CD4-positive, alpha-beta memory T cell (primary cell): ENCODE results near the gene MYO9A. TPM values are rescaled to one million over a fixed set of nuclear protein-coding genes. Genes with fewer than 3 reads are reported as not detected.

Experiments
- CTCF ChIA-PET: fragments of 350-600 bp; sonication (Branson Sonifier 250); formaldehyde crosslinking; loops from one replicate; lab custom pipeline; 2021; ENCODE audit warnings: inconsistent platforms; ENCODE audit not compliant: partially characterized antibody; lab: Charles Lee
- POLR2A ChIA-PET: fragments of 350-600 bp; sonication (Branson Sonifier 250); formaldehyde crosslinking; loops from one replicate; lab custom pipeline; 2021; ENCODE audit not compliant: partially characterized antibody; lab: Charles Lee
- DNase-seq, 5 donors: peaks; one replicate each; pipeline versions ENCODE4 v3.0.0 to v3.0.0-alpha.2; 2020 to 2022; ENCODE audit warnings: mixed read lengths in 1 of 5
- H3K27ac ChIP-seq: one replicate; pipeline ENCODE4 v1.7.0; 2013; ENCODE audit warnings: low read depth, low read length
- H3K27me3 ChIP-seq: 2 replicates; pipeline ENCODE4 v1.7.0; 2013; ENCODE audit warnings: mild to moderate bottlenecking, low read length, moderate library complexity; ENCODE audit not compliant: insufficient read depth
- H3K36me3 ChIP-seq: 2 replicates; pipeline ENCODE4 v1.7.0; 2013; ENCODE audit warnings: mild to moderate bottlenecking, low read length, moderate library complexity; ENCODE audit not compliant: insufficient read depth
- H3K4me1 ChIP-seq: 2 replicates; pipeline ENCODE4 v1.7.0; 2013; ENCODE audit warnings: mild to moderate bottlenecking, low read length, moderate library complexity; ENCODE audit not compliant: insufficient read depth
- H3K4me3 ChIP-seq, 2 donors: one replicate each; pipeline ENCODE4 v1.7.0; 2013; ENCODE audit warnings: low read length in 2 of 2, mild to moderate bottlenecking in 1 of 2
- H3K9me3 ChIP-seq, 2 donors: one replicate each; pipeline ENCODE4 v1.7.0; 2013; ENCODE audit warnings: low read length in 2 of 2, control low read depth in 1 of 2; ENCODE audit not compliant: control insufficient read depth in 1 of 2
- H3K27ac Mint-ChIP-seq, 7 donors: one replicate each; pipeline ENCODE4 v1.8.0; 2020 to 2021; ENCODE audit warnings: mixed read lengths in 7 of 7, mild to moderate bottlenecking in 6 of 7, inconsistent platforms in 3 of 7, moderate library complexity in 3 of 7
- H3K27me3 Mint-ChIP-seq, 2 donors: one replicate each; pipeline ENCODE4 v1.8.0; 2020 to 2021; ENCODE audit warnings: mixed read lengths in 2 of 2
- H3K36me3 Mint-ChIP-seq, 2 donors: one replicate each; pipeline ENCODE4 v1.8.0; 2020 to 2021; ENCODE audit warnings: mixed read lengths in 2 of 2, inconsistent platforms in 1 of 2, mild to moderate bottlenecking in 1 of 2
- H3K4me1 Mint-ChIP-seq, 4 donors: one replicate each; pipeline ENCODE4 v1.8.0; 2020 to 2021; ENCODE audit warnings: mixed read lengths in 4 of 4, mild to moderate bottlenecking in 1 of 4
- H3K4me3 Mint-ChIP-seq, 8 donors: one replicate each; pipeline ENCODE4 v1.8.0; 2020 to 2021; ENCODE audit warnings: mixed read lengths in 8 of 8, mild to moderate bottlenecking in 7 of 8, moderate library complexity in 6 of 8, inconsistent platforms in 3 of 8
- H3K9me3 Mint-ChIP-seq, 8 donors: one replicate each; pipeline ENCODE4 v1.8.0; 2020 to 2021; ENCODE audit warnings: mixed read lengths in 8 of 8, mild to moderate bottlenecking in 5 of 8, inconsistent platforms in 3 of 8, moderate library complexity in 1 of 8
- intact Hi-C: fragments of 100-400 bp; cut with micrococcal nuclease; formaldehyde crosslinking; loops from one replicate; pipeline ENCODE4 v1.15.1; 2023
- polyA plus RNA-seq, 2 donors: library from polyadenylated mRNA; unstranded; fragments of 300-500 nt; fragmentation: Illumina TruSeq; gene quantifications; one replicate each; pipeline ENCODE4 v1.2.3, GENCODE V29; 2021
- total RNA-seq, 2 experiments: library from RNA; stranded (reverse); gene quantifications; one replicate each; pipeline ENCODE4 v1.2.3, GENCODE V29; 2021

MYO9A gene
- total and polyA plus RNA-seq, 4 experiments from 2014 or later = 7.8 to 44.0 (median 28.0) TPM

GRCh38 chr15:71920573-71920972 is 197.4 kb downstream of the MYO9A start:
- Mint-ChIP-seq H3K27me3 (no peaks in the 10 kb centered on the region), H3K9me3 (no peaks in the 10 kb centered on the region), H3K4me3 (no peak overlapping the region), H3K4me1 (no peaks in the 10 kb centered on the region), H3K27ac (no peak overlapping the region), H3K36me3 (peaks cover 9 to 14% of the 10 kb centered on the region in 2 donors)
- Histone ChIP-seq H3K4me3 (no peak overlapping the region), H3K27me3 (no peaks in the 10 kb centered on the region), H3K27ac (no peak overlapping the region), H3K9me3 (no peaks in the 10 kb centered on the region), H3K4me1 (no peaks in the 10 kb centered on the region), H3K36me3 (no peaks in the 10 kb centered on the region)
- no peak for DNase-seq
- intact Hi-C loops = no loop called here
- CTCF ChIA-PET = no interaction called here
- POLR2A ChIA-PET = no interaction called here

GRCh38 chr15:71916834-71917233 is 201.1 kb downstream of the MYO9A start:
- Histone ChIP-seq H3K4me1 (no peaks in the 10 kb centered on the region), H3K4me3 (no peak overlapping the region), H3K36me3 (no peaks in the 10 kb centered on the region), H3K27ac (no peak overlapping the region), H3K9me3 (no peaks in the 10 kb centered on the region), H3K27me3 (no peaks in the 10 kb centered on the region)
- ChIA-PET CTCF (interaction anchor here (0.8 kb wide), 1 partner anchor 18 kb away, joined by 3 read pairs; no protein-coding TSS in a partner anchor), POLR2A (no interaction called here)
- H3K27me3 Mint-ChIP-seq = no peaks in the 10 kb centered on the region
- DNase-seq = no peak
- no peaks in the 10 kb centered on the region for H3K9me3 Mint-ChIP-seq
- no peaks in the 10 kb centered on the region for H3K4me1 Mint-ChIP-seq
- peaks cover 28 to 38% of the 10 kb centered on the region in 2 donors for H3K36me3 Mint-ChIP-seq
- intact Hi-C loops = no loop called here
- H3K4me3 Mint-ChIP-seq = no peak overlapping the region
- H3K27ac Mint-ChIP-seq = peak overlapping the region in 1 of 7 donors; percentile 6

- no peaks in the 10 kb centered on the region for H3K4me1 Mint-ChIP-seq
- no peaks in the 10 kb centered on the region for H3K9me3 ChIP-seq
- H3K27me3 ChIP-seq = no peaks in the 10 kb centered on the region
- ChIA-PET POLR2A (no interaction called here), CTCF (no interaction called here)
- H3K27ac ChIP-seq = no peak overlapping the region
- DNase-seq = no peak
- H3K27me3 Mint-ChIP-seq = no peaks in the 10 kb centered on the region
- no peak overlapping the region for H3K27ac Mint-ChIP-seq
- H3K4me3 Mint-ChIP-seq = peak overlapping the region in 1 of 8 donors; percentile 55
- H3K9me3 Mint-ChIP-seq = no peaks in the 10 kb centered on the region
- H3K4me1 ChIP-seq = no peaks in the 10 kb centered on the region
- no peaks in the 10 kb centered on the region for H3K36me3 ChIP-seq
- peaks cover 30 to 49% of the 10 kb centered on the region in 2 donors for H3K36me3 Mint-ChIP-seq
- H3K4me3 ChIP-seq = no peak overlapping the region
- intact Hi-C loops = no loop called here
These were observed 203.9 kb downstream of the MYO9A start for GRCh38 chr15:71914092-71914491.

- H3K4me1 ChIP-seq = no peaks in the 10 kb centered on the region
- no peaks in the 10 kb centered on the region for H3K9me3 ChIP-seq
- no peaks in the 10 kb centered on the region for H3K27me3 ChIP-seq
- CTCF ChIA-PET = interaction anchor here (0.6 to 1.1 kb wide), 2 partner anchors 17 to 695 kb away, joined by 3 to 4 read pairs; no protein-coding TSS in a partner anchor
- no peaks in the 10 kb centered on the region for H3K4me1 Mint-ChIP-seq
- H3K4me3 ChIP-seq = no peak overlapping the region
- POLR2A ChIA-PET = no interaction called here
- H3K27ac ChIP-seq = no peak overlapping the region
- H3K27ac Mint-ChIP-seq = no peak overlapping the region
- DNase-seq = no peak
- H3K9me3 Mint-ChIP-seq = no peaks in the 10 kb centered on the region
- intact Hi-C loops = no loop called here
- H3K27me3 Mint-ChIP-seq = no peaks in the 10 kb centered on the region
- H3K4me3 Mint-ChIP-seq = no peak overlapping the region
- peaks cover 7% of the 10 kb centered on the region for H3K36me3 ChIP-seq
- peaks cover 48 to 52% of the 10 kb centered on the region in 2 donors for H3K36me3 Mint-ChIP-seq
These were observed 218.3 kb downstream of the MYO9A start for GRCh38 chr15:71899674-71900073.

GRCh38 chr15:71893691-71894090 is 224.3 kb downstream of the MYO9A start:
- no peaks in the 10 kb centered on the region for H3K27me3 ChIP-seq
- Mint-ChIP-seq H3K36me3 (peaks cover 46 to 49% of the 10 kb centered on the region in 2 donors), H3K27ac (no peak overlapping the region), H3K4me3 (no peak overlapping the region), H3K4me1 (no peaks in the 10 kb centered on the region), H3K9me3 (no peaks in the 10 kb centered on the region), H3K27me3 (no peaks in the 10 kb centered on the region)
- POLR2A ChIA-PET = no interaction called here
- no peaks in the 10 kb centered on the region for H3K4me1 ChIP-seq
- CTCF ChIA-PET = no interaction called here
- no peak overlapping the region for H3K4me3 ChIP-seq
- no peaks in the 10 kb centered on the region for H3K9me3 ChIP-seq
- intact Hi-C loops = no loop called here
- no peak for DNase-seq
- peaks cover 5% of the 10 kb centered on the region for H3K36me3 ChIP-seq
- H3K27ac ChIP-seq = no peak overlapping the region

GRCh38 chr15:71892335-71892734 is 225.6 kb downstream of the MYO9A start:
- Histone ChIP-seq H3K27ac (no peak overlapping the region), H3K27me3 (no peaks in the 10 kb centered on the region), H3K4me3 (no peak overlapping the region), H3K9me3 (no peaks in the 10 kb centered on the region), H3K4me1 (no peaks in the 10 kb centered on the region), H3K36me3 (no peaks in the 10 kb centered on the region)
- Mint-ChIP-seq H3K4me1 (no peaks in the 10 kb centered on the region), H3K9me3 (no peaks in the 10 kb centered on the region), H3K27ac (no peak overlapping the region), H3K4me3 (no peak overlapping the region), H3K36me3 (peaks cover 41 to 46% of the 10 kb centered on the region in 2 donors), H3K27me3 (no peaks in the 10 kb centered on the region)
- ChIA-PET CTCF (no interaction called here), POLR2A (no interaction called here)
- no peak for DNase-seq
- intact Hi-C loops = no loop called here

- H3K27me3 Mint-ChIP-seq = no peaks in the 10 kb centered on the region
- no peak overlapping the region for H3K27ac Mint-ChIP-seq
- no peaks in the 10 kb centered on the region for H3K36me3 ChIP-seq
- H3K9me3 Mint-ChIP-seq = no peaks in the 10 kb centered on the region
- peaks cover 49 to 53% of the 10 kb centered on the region in 2 donors for H3K36me3 Mint-ChIP-seq
- no peak overlapping the region for H3K4me3 ChIP-seq
- intact Hi-C loops = no loop called here
- no peaks in the 10 kb centered on the region for H3K4me1 ChIP-seq
- POLR2A ChIA-PET = no interaction called here
- CTCF ChIA-PET = interaction anchor here (1.2 kb wide), 1 partner anchor 8 kb away, joined by 3 read pairs; no protein-coding TSS in a partner anchor
- H3K4me3 Mint-ChIP-seq = no peak overlapping the region
- H3K27ac ChIP-seq = no peak overlapping the region
- no peaks in the 10 kb centered on the region for H3K27me3 ChIP-seq
- DNase-seq = no peak
- no peaks in the 10 kb centered on the region for H3K9me3 ChIP-seq
- no peaks in the 10 kb centered on the region for H3K4me1 Mint-ChIP-seq
These were observed 226.9 kb downstream of the MYO9A start for GRCh38 chr15:71891026-71891425.

- Mint-ChIP-seq H3K36me3 (peaks cover 56 to 60% of the 10 kb centered on the region in 2 donors), H3K9me3 (no peaks in the 10 kb centered on the region), H3K4me3 (no peak overlapping the region), H3K4me1 (no peaks in the 10 kb centered on the region), H3K27ac (no peak overlapping the region), H3K27me3 (no peaks in the 10 kb centered on the region)
- H3K27ac ChIP-seq = no peak overlapping the region
- no peak overlapping the region for H3K4me3 ChIP-seq
- ChIA-PET POLR2A (no interaction called here), CTCF (no interaction called here)
- no peaks in the 10 kb centered on the region for H3K36me3 ChIP-seq
- no peak for DNase-seq
- intact Hi-C loops = no loop called here
- no peaks in the 10 kb centered on the region for H3K9me3 ChIP-seq
- no peaks in the 10 kb centered on the region for H3K4me1 ChIP-seq
- no peaks in the 10 kb centered on the region for H3K27me3 ChIP-seq
These were observed 228.0 kb downstream of the MYO9A start for GRCh38 chr15:71889947-71890346.
